Stimulated activated naive CD8-positive, alpha-beta T cell treated with anti-CD3 and anti-CD28 coated beads, Interleukin-15, amount 100 ng/mL, for 72 hours (primary cell): ENCODE data around the gene RFTN1.

Experiments
- ATAC-seq: fragments of 150-1000 bp; cut with Tn5 transposase; 2 replicates; pipeline ENCODE4 v1.10.0; 2021; ENCODE audit warnings: mild to moderate bottlenecking, moderate library complexity
- DNase-seq, 2 donors: peaks; one replicate each; pipeline ENCODE4 v3.0.0; 2021 to 2022
- H3K27ac Mint-ChIP-seq, 2 donors: one replicate each; pipeline ENCODE4 v1.8.0; 2022; ENCODE audit warnings: mild to moderate bottlenecking in 2 of 2, mixed read lengths in 2 of 2, moderate library complexity in 2 of 2
- H3K27me3 Mint-ChIP-seq: one replicate; pipeline ENCODE4 v1.8.0; 2022; ENCODE audit warnings: mixed read lengths
- H3K4me1 Mint-ChIP-seq: one replicate; pipeline ENCODE4 v1.8.0; 2022; ENCODE audit warnings: mild to moderate bottlenecking, mixed read lengths
- H3K4me3 Mint-ChIP-seq, 2 donors: one replicate each; pipeline ENCODE4 v1.8.0; 2022; ENCODE audit warnings: mild to moderate bottlenecking in 2 of 2, mixed read lengths in 2 of 2, moderate library complexity in 1 of 2
- H3K9me3 Mint-ChIP-seq, 2 donors: one replicate each; pipeline ENCODE4 v1.8.0; 2022; ENCODE audit warnings: mixed read lengths in 2 of 2

Gene RFTN1

DNA sequence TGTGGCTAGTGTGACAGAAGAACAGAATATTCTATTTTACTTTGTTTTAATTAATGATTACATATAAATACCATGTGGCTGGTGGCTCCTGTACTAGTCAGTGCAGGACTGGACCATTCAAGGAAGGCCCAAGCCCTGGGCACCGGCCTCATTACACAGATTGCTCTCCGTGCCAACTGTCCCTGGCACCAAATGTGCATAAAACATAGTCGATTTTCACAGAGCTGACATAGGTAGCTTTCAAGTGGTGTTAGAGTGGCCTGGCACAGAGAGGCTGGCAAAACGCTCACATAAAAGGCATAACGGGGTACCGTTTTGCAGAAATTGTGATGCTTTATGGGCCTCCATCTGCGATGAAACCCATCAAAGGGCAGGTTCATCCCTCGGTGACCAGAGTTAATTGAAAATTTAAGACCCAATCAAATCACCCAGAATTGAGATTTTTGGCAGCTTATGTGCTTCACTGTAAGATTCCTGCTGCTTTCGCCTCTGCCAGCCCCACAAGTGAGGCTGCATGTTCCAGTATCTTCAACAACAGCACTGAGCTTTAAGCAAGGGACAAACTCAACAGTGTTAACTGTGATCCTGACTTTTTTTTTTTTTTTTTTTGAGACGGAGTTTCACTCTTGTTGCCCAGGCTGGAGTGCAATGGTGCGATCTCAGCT lies 25.9 kb downstream of the RFTN1 start:
- H3K4me1 Mint-ChIP-seq: peaks cover 63% of the 10 kb centered on the region

DNA sequence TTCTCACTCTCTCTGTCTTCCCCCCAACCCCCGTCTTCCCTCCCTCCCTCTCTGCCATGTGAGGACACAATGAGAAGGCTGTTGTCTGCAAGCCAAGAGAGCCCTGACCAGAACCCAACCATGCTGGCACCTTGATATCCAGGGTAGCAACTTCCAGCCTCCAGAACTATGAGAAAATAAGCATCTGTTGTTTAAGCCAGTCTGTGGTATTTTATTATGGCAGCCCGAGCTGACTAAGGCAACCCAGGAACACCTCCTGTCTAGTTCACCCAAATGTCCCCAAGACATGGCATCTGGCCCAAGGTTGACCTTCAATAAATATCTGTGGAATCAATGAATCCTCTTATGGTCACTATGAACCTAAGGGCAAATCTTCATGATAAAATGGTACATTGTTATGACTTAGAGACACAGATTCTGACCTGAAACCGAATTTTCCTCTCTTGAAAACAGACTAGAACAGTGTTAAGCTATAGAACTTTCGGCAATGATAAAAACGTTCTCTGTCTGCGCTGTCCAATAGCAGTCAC lies 26.5 kb downstream of the RFTN1 start:
- H3K27ac Mint-ChIP-seq: no peak overlapping the region
- DNase-seq (no peak), ATAC-seq (no peak)
- H3K4me1 Mint-ChIP-seq: peaks cover 66% of the 10 kb centered on the region
- no peak overlapping the region for H3K4me3 Mint-ChIP-seq
- no peaks in the 10 kb centered on the region for H3K27me3 Mint-ChIP-seq
- H3K9me3 Mint-ChIP-seq: no peaks in the 10 kb centered on the region

More for the DNA sequence above, 25.9 kb downstream of the RFTN1 start:
- ATAC-seq: no peak
- no peak for DNase-seq
- no peak overlapping the region for H3K4me3 Mint-ChIP-seq
- H3K27me3 Mint-ChIP-seq: no peaks in the 10 kb centered on the region
- no peaks in the 10 kb centered on the region for H3K9me3 Mint-ChIP-seq
- H3K27ac Mint-ChIP-seq: no peak overlapping the region

- ATAC-seq: no peak
- Mint-ChIP-seq H3K27me3 (no peaks in the 10 kb centered on the region), H3K4me1 (peaks cover 70% of the 10 kb centered on the region), H3K27ac (peak overlapping the region in 1 of 2 donors; percentile 15), H3K9me3 (no peaks in the 10 kb centered on the region), H3K4me3 (no peak overlapping the region)
- DNase-seq: no peak
These were observed 27.3 kb downstream of the RFTN1 start for GRCh38 chr3:16486201-16486600.

DNA sequence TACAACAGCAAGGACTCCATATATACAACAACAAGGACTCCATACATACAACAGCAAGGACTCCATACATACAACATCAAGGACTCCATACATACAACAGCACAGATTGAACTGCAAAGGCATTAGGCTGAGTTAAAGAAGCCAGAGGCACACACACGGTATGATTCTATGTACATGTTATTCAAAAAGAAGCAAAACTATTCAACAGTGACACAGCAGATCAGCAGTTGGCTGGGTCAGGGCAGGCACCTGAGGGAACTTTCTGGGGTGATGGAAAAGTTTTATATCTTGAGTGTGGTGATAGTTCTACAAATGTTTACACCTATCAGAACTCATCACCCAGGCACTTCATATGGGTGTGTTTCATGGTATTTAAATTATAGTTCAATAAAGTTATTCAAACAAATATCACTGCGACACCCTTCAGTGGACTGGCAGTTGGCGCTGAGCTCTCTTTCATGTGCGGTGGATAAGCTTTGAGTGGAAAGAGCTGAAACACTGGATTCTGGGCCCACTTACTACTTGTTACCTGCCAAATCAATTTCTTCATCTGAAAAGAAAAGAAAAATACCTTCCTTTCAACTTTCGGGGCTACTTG lies 28.0 kb downstream of the RFTN1 start:
- no peak overlapping the region for H3K27ac Mint-ChIP-seq
- no peak overlapping the region for H3K4me3 Mint-ChIP-seq
- H3K27me3 Mint-ChIP-seq: no peaks in the 10 kb centered on the region
- ATAC-seq: no peak
- H3K4me1 Mint-ChIP-seq: peaks cover 67% of the 10 kb centered on the region
- H3K9me3 Mint-ChIP-seq: no peaks in the 10 kb centered on the region
- no peak for DNase-seq

- no peak overlapping the region for H3K4me3 Mint-ChIP-seq
These were observed 28.5 kb downstream of the RFTN1 start for GRCh38 chr3:16484984-16485383.

GRCh38 chr3:16484216-16484615 lies 29.3 kb downstream of the RFTN1 start:
- Mint-ChIP-seq H3K27me3 (no peaks in the 10 kb centered on the region), H3K4me1 (peaks cover 61% of the 10 kb centered on the region)
- DNase-seq: no peak

More at GRCh38 chr3:16484984-16485383, 28.5 kb downstream of the RFTN1 start:
- H3K27ac Mint-ChIP-seq: no peak overlapping the region
- no peak for DNase-seq
- H3K9me3 Mint-ChIP-seq: no peaks in the 10 kb centered on the region
- no peak for ATAC-seq
- H3K4me1 Mint-ChIP-seq: peaks cover 63% of the 10 kb centered on the region
- H3K27me3 Mint-ChIP-seq: no peaks in the 10 kb centered on the region

GRCh38 chr3:16482770-16483531 lies 30.5 kb downstream of the RFTN1 start:
- DNase-seq (peak; percentile 26), ATAC-seq (peak; percentile 92)
- no peaks in the 10 kb centered on the region for H3K27me3 Mint-ChIP-seq
- H3K9me3 Mint-ChIP-seq: no peaks in the 10 kb centered on the region
- peak overlapping the region; percentile 49 to 73 for H3K4me3 Mint-ChIP-seq
- peaks cover 74% of the 10 kb centered on the region for H3K4me1 Mint-ChIP-seq
- H3K27ac Mint-ChIP-seq: peak overlapping the region; percentile 44 to 69

More at GRCh38 chr3:16484216-16484615, 29.3 kb downstream of the RFTN1 start:
- no peaks in the 10 kb centered on the region for H3K9me3 Mint-ChIP-seq
- ATAC-seq: no peak
- H3K27ac Mint-ChIP-seq: no peak overlapping the region
- no peak overlapping the region for H3K4me3 Mint-ChIP-seq

GRCh38 chr3:16482194-16482769 lies 31.2 kb downstream of the RFTN1 start:
- no peaks in the 10 kb centered on the region for H3K27me3 Mint-ChIP-seq
- peak overlapping the region; percentile 49 to 73 for H3K4me3 Mint-ChIP-seq
- H3K4me1 Mint-ChIP-seq: peaks cover 78% of the 10 kb centered on the region
- H3K9me3 Mint-ChIP-seq: no peaks in the 10 kb centered on the region
- DNase-seq: no peak
- peak overlapping the region; percentile 3 to 69 for H3K27ac Mint-ChIP-seq
- ATAC-seq: peak; percentile 46

- Mint-ChIP-seq H3K4me1 (peaks cover 80% of the 10 kb centered on the region), H3K9me3 (peaks cover 0 to under 1% of the 10 kb centered on the region in 2 donors), H3K27ac (peak overlapping the region; percentile 0 to 35), H3K27me3 (no peaks in the 10 kb centered on the region), H3K4me3 (peak overlapping the region; percentile 49 to 72)
- ATAC-seq (no peak), DNase-seq (no peak)
These were observed 32.0 kb downstream of the RFTN1 start for GRCh38 chr3:16481546-16481897.

- DNase-seq: no peak
- Mint-ChIP-seq H3K4me3 (peak overlapping the region; percentile 49 to 72), H3K9me3 (peaks cover 0 to 5% of the 10 kb centered on the region in 2 donors), H3K27ac (peak overlapping the region; percentile 0 to 35), H3K27me3 (no peaks in the 10 kb centered on the region), H3K4me1 (peaks cover 80% of the 10 kb centered on the region)
- no peak for ATAC-seq
These were observed 32.5 kb downstream of the RFTN1 start for GRCh38 chr3:16480861-16481545.

DNA sequence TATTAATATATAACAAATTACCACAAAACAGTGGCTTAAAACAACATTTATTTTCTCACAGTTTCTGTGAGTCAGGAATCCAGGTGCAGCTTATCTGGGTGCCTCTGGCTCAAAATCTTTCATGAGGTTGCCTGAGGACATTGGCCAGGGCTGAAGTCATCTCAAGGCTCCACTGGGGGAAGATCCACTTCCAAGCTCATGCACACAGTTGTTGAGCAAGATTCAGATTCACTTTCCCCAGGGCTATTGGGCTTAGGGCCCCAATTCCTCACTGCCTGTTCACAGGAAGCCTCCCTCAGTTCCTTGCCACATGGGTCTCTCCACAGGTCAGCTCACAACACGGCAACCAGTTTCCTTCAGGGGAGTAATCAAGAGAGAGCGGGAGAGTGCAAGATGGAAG lies 35.0 kb downstream of the RFTN1 start:
- no peak for DNase-seq
- Mint-ChIP-seq H3K4me1 (peaks cover 82% of the 10 kb centered on the region), H3K9me3 (peaks cover 0 to 5% of the 10 kb centered on the region in 2 donors), H3K27me3 (no peaks in the 10 kb centered on the region), H3K4me3 (no peak overlapping the region), H3K27ac (no peak overlapping the region)
- no peak for ATAC-seq

DNA sequence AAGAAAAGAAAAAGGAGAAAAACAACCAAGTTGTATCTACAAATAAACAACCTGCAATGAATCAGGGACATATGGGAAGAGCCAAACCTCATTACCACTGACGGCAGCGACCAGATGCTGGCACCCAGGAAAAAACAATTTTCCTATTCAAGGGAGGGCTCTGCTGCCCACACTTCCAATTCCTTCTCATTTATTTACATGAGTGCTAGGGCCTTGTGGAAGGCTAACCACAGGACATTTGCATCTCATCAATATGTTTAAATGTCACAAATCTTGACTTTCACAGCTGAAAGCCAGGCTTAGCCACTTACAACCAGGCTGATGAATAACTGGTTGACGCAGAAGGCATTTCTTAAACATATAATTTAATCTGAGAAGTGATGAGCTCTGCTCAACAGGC lies 36.0 kb downstream of the RFTN1 start:
- Mint-ChIP-seq H3K4me3 (peak overlapping the region; percentile 32 to 46), H3K9me3 (peaks cover 0 to 5% of the 10 kb centered on the region in 2 donors), H3K27me3 (no peaks in the 10 kb centered on the region), H3K27ac (peak overlapping the region; percentile 72 to 77), H3K4me1 (peaks cover 73% of the 10 kb centered on the region)
- ATAC-seq (no peak), DNase-seq (no peak)

- Mint-ChIP-seq H3K9me3 (peaks cover 0 to 5% of the 10 kb centered on the region in 2 donors), H3K27ac (peak overlapping the region; percentile 72 to 77), H3K4me3 (peak overlapping the region; percentile 32 to 46), H3K4me1 (peaks cover 69% of the 10 kb centered on the region), H3K27me3 (no peaks in the 10 kb centered on the region)
- no peak for DNase-seq
- ATAC-seq: peak; percentile 40
These were observed 36.4 kb downstream of the RFTN1 start for GRCh38 chr3:16477056-16477455.

GRCh38 chr3:16476636-16477035 lies 36.9 kb downstream of the RFTN1 start:
- H3K9me3 Mint-ChIP-seq: peaks cover 0 to 5% of the 10 kb centered on the region in 2 donors
- ATAC-seq (peak; percentile 87), DNase-seq (no peak)
- peaks cover 69% of the 10 kb centered on the region for H3K4me1 Mint-ChIP-seq
- H3K4me3 Mint-ChIP-seq: peak overlapping the region in 1 of 2 donors; percentile 4
- no peak overlapping the region for H3K27ac Mint-ChIP-seq
- H3K27me3 Mint-ChIP-seq: no peaks in the 10 kb centered on the region

- Mint-ChIP-seq H3K27ac (no peak overlapping the region), H3K4me1 (peaks cover 62% of the 10 kb centered on the region), H3K4me3 (no peak overlapping the region), H3K27me3 (no peaks in the 10 kb centered on the region), H3K9me3 (peaks cover 0 to 5% of the 10 kb centered on the region in 2 donors)
- ATAC-seq (no peak), DNase-seq (no peak)
These were observed 37.7 kb downstream of the RFTN1 start for GRCh38 chr3:16475766-16476165.
